Endothelial cell of umbilical vein (primary cell): Measurements from ENCODE around the gene MARK4. TPM values are rescaled to one million over a fixed set of nuclear protein-coding genes. Genes with fewer than 3 reads are reported as not detected.

Experiments used
- BruUV-seq: library from RNA; stranded (reverse); fragments of 400-500 nt; replicated peaks from 2 replicates; lab custom pipeline; 2021; lab: Mats Ljungman, UMichigan
- CTCF ChIA-PET: fragments of 300-600, 350-600 bp; sonication (Branson Sonifier 250); formaldehyde crosslinking; loops from one replicate; lab custom pipeline; 2021; ENCODE audit warnings: antibody characterized with exemption, inconsistent platforms; lab: Charles Lee
- POLR2A ChIA-PET: fragments of 300-600, 350-600 bp; sonication (Branson Sonifier 250); formaldehyde crosslinking; loops from one replicate; lab custom pipeline; 2021; ENCODE audit warnings: antibody characterized with exemption, inconsistent platforms; lab: Charles Lee
- DNase-seq: peaks from one replicate; pipeline ENCODE4 v3.0.0-alpha.2; 2011; ENCODE audit warnings: low read depth, low spot score
- FAIRE-seq: peaks from 2 replicates; lab custom pipeline; 2011; peaks lifted over from hg19 to GRCh38; lab: Jason Lieb, UNC
- H2AFZ ChIP-seq: 2 replicates; pipeline ENCODE4 v1.6.0; 2012; ENCODE audit warnings: low read depth, low read length, control low read depth, inconsistent platforms
- H3K27ac ChIP-seq: 2 replicates; pipeline ENCODE4 v1.5.1; 2011; ENCODE audit warnings: low read depth, mild to moderate bottlenecking, control low read depth, low read length, moderate library complexity; ENCODE audit not compliant: insufficient read depth
- H3K27me3 ChIP-seq, 2 experiments: 2 replicates each; pipeline versions ENCODE4 v1.6.0 to v1.6.1; 2011; ENCODE audit warnings: low read length in 2 of 2, mixed read lengths in 1 of 2; ENCODE audit not compliant: control insufficient read depth in 2 of 2, insufficient read depth in 2 of 2
- H3K36me3 ChIP-seq, 2 experiments: 2 replicates in 1 of 2; 3 replicates in 1 of 2; pipeline ENCODE4 v1.5.1; 2011; ENCODE audit warnings: low read length in 2 of 2, mild to moderate bottlenecking in 1 of 2, moderate library complexity in 1 of 2; ENCODE audit not compliant: control insufficient read depth in 2 of 2, insufficient read depth in 2 of 2; ENCODE audit errors: extremely low read depth in 1 of 2
- H3K4me1 ChIP-seq: 3 replicates; pipeline ENCODE4 v1.5.1; 2011; ENCODE audit warnings: mild to moderate bottlenecking, low read length; ENCODE audit not compliant: control insufficient read depth, insufficient read depth; ENCODE audit errors: extremely low read depth
- H3K4me2 ChIP-seq: 2 replicates; pipeline ENCODE4 v1.6.1; 2011; ENCODE audit warnings: low read length, control low read depth, mixed read lengths; ENCODE audit not compliant: insufficient read depth
- H3K4me3 ChIP-seq, 3 experiments: fragments of 200-600 bp in 1 of 3; sonication (generic), shearing (Covaris generic) in 1 of 3; replicated peaks in 1 of 3; 2 replicates each; pipeline ENCODE4 v1.5.1; 2011 to 2016; ENCODE audit warnings: control low read depth in 3 of 3, low read length in 3 of 3, mild to moderate bottlenecking in 2 of 3, inconsistent platforms in 1 of 3, low read depth in 1 of 3, moderate library complexity in 1 of 3; ENCODE audit not compliant: insufficient read depth in 1 of 3
- H3K79me2 ChIP-seq: 2 replicates; pipeline ENCODE4 v1.6.0; 2012; ENCODE audit warnings: low read length, inconsistent platforms; ENCODE audit not compliant: control insufficient read depth, insufficient read depth
- H3K9ac ChIP-seq: replicated peaks from 2 replicates; pipeline ENCODE3; 2011; ENCODE audit warnings: low read length, control low read depth; ENCODE audit not compliant: insufficient read depth; ENCODE audit errors: extremely low read depth
- H3K9me1 ChIP-seq: replicated peaks from 3 replicates; pipeline ENCODE4 v1.6.0; 2011; ENCODE audit warnings: mild to moderate bottlenecking, low read length; ENCODE audit not compliant: control insufficient read depth, insufficient read depth; ENCODE audit errors: extremely low read depth
- H3K9me3 ChIP-seq: replicated peaks from 2 replicates; pipeline ENCODE4 v1.5.1; 2012; ENCODE audit warnings: low read length, inconsistent platforms; ENCODE audit not compliant: control insufficient read depth, insufficient read depth
- H4K20me1 ChIP-seq: replicated peaks from 2 replicates; pipeline ENCODE3; 2011; ENCODE audit warnings: mild to moderate bottlenecking, low read length; ENCODE audit not compliant: control insufficient read depth, insufficient read depth; ENCODE audit errors: extremely low read depth
- EZH2 ChIP-seq: IDR thresholded peaks from 2 replicates; pipeline ENCODE4 v1.6.1; 2012; ENCODE audit warnings: borderline replicate concordance, low read depth, mild to moderate bottlenecking, moderate library complexity, low read length, inconsistent platforms; ENCODE audit not compliant: severe bottlenecking
- FOS ChIP-seq: IDR thresholded peaks from 2 replicates; pipeline ENCODE4 v1.6.1; 2011; ENCODE audit warnings: mild to moderate bottlenecking, low read length, moderate library complexity, borderline replicate concordance; ENCODE audit not compliant: insufficient read depth
- GATA2 ChIP-seq: IDR thresholded peaks from 2 replicates; pipeline ENCODE4 v1.7.0; 2011; ENCODE audit warnings: low read depth, mild to moderate bottlenecking, moderate library complexity, mixed read lengths, low read length; ENCODE audit not compliant: insufficient read length, insufficient read depth
- JUN ChIP-seq: IDR thresholded peaks from 2 replicates; pipeline ENCODE4 v1.6.1; 2011; ENCODE audit warnings: borderline replicate concordance, low read depth; ENCODE audit not compliant: insufficient read length, insufficient read depth
- MYC ChIP-seq: IDR thresholded peaks from one replicate; pipeline ENCODE4 v1.6.1; 2011; ENCODE audit warnings: mild to moderate bottlenecking, low read depth, low read length
- POLR2A ChIP-seq: IDR thresholded peaks from 2 replicates; pipeline ENCODE4 v1.6.1; 2012; ENCODE audit warnings: low read depth, mild to moderate bottlenecking, control low read depth, low read length
- POLR2AphosphoS5 ChIP-seq: IDR thresholded peaks from 2 replicates; pipeline ENCODE4 v1.6.1; 2012; ENCODE audit warnings: low read depth, mild to moderate bottlenecking, control low read depth, low read length, moderate library complexity; ENCODE audit not compliant: insufficient read depth
- dilution Hi-C: fragments of 300-500 bp; cut with MboI; formaldehyde crosslinking; loops from one replicate; pipeline ENCODE4 v1.15.0; 2019; ENCODE audit warnings: low sequenced_read_pairs; ENCODE audit not compliant: extremely low pct_ligation_motif_present
- intact Hi-C: fragments of 100-400 bp; cut with micrococcal nuclease; formaldehyde crosslinking; loops from one replicate; pipeline ENCODE4 v1.10.0; 2022
- polyA plus RNA-seq, 4 experiments: library from polyadenylated mRNA; depleted of rRNA in 3 of 4; stranded (reverse) in 3 of 4; unstranded in 1 of 4; fragments of >200 nt; gene quantifications; 2 replicates each; pipeline versions ENCODE4 v1.2.1 to v1.2.3, GENCODE V29; 2011 to 2012; ENCODE audit warnings: missing spikeins in 1 of 4
- total RNA-seq: library from RNA; stranded (reverse); gene quantifications from 2 replicates; pipeline ENCODE4 v1.2.3, GENCODE V29; 2021
- TF ChIP-seq, protein P1 (sequence below): IDR thresholded peaks from 2 replicates; pipeline ENCODE4 v1.6.1; 2011; ENCODE audit not compliant: insufficient read depth, insufficient read length
- TF ChIP-seq, protein P2 (sequence below), 2 donors: IDR thresholded peaks; 1 replicate in 1 of 2; 2 replicates in 1 of 2; pipeline ENCODE4 v1.5.1; 2011; ENCODE audit warnings: low read length in 2 of 2, mild to moderate bottlenecking in 2 of 2, moderate library complexity in 2 of 2, control low read depth in 1 of 2, inconsistent platforms in 1 of 2, low read depth in 1 of 2; ENCODE audit not compliant: insufficient read depth in 1 of 2; ENCODE audit errors: extremely low read depth in 1 of 2

The MARK4 gene
- total and polyA plus RNA-seq, 2 donors (not counting 3 experiments of a cell fraction or from before 2014, with no cell fraction given): 13.9 to 51.6 TPM

DNA sequence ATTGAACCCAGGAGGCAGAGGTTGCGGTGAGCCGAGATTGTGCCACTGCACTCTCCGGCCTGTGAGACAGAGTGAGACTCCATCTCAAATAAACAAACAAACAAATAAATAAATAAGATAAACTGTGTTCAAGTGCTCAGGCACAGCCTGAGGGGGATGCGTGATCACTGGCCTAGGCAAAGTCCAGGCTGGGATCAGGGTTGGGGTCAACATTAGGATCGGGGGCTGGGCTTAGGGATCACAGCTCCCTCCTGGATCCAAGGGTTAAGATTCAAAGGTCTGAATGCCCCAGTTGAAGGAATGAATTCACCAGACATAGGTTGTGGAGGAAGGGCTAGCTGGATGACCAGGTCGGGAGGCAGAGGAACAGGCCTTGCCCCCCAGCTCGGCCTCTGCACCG, 3.9 kb upstream of the MARK4 start:
- Histone ChIP-seq H3K27ac (no peak overlapping the region), H2AFZ (no peak overlapping the region), H3K9ac (no peak overlapping the region), H3K4me1 (peaks cover 29% of the 10 kb centered on the region), H3K79me2 (peaks cover 7% of the 10 kb centered on the region), H3K4me2 (no peak overlapping the region), H3K27me3 (no peaks in the 10 kb centered on the region), H3K9me1 (no peaks in the 10 kb centered on the region), H4K20me1 (no peaks in the 10 kb centered on the region), H3K36me3 (no peaks in the 10 kb centered on the region), H3K4me3 (no peak overlapping the region), H3K9me3 (no peaks in the 10 kb centered on the region)
- intact Hi-C loops (loop anchor here (5.0 kb wide), 1 partner anchor 155 kb away; the partner anchor contains the start of gene PPP1R37), dilution Hi-C loops (no loop called here)
- POLR2A ChIA-PET: no interaction called here
- BruUV-seq: no TSS peak
- TF ChIP-seq GATA2 (no peak), FOS (no peak), POLR2A (no peak), MYC (no peak), POLR2AphosphoS5 (no peak), EZH2 (no peak), JUN (no peak)
- TF ChIP-seq, protein P1, sequence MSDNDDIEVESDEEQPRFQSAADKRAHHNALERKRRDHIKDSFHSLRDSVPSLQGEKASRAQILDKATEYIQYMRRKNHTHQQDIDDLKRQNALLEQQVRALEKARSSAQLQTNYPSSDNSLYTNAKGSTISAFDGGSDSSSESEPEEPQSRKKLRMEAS: no peak
- TF ChIP-seq, protein P2, sequence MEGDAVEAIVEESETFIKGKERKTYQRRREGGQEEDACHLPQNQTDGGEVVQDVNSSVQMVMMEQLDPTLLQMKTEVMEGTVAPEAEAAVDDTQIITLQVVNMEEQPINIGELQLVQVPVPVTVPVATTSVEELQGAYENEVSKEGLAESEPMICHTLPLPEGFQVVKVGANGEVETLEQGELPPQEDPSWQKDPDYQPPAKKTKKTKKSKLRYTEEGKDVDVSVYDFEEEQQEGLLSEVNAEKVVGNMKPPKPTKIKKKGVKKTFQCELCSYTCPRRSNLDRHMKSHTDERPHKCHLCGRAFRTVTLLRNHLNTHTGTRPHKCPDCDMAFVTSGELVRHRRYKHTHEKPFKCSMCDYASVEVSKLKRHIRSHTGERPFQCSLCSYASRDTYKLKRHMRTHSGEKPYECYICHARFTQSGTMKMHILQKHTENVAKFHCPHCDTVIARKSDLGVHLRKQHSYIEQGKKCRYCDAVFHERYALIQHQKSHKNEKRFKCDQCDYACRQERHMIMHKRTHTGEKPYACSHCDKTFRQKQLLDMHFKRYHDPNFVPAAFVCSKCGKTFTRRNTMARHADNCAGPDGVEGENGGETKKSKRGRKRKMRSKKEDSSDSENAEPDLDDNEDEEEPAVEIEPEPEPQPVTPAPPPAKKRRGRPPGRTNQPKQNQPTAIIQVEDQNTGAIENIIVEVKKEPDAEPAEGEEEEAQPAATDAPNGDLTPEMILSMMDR (IDR thresholded peaks at IDR 0.05; ENCODE audit: extremely low read depth in 1 of 2, insufficient read depth in 1 of 2, low read depth in 1 of 2, low read length in 2 of 2): no peak
- no peak for FAIRE-seq
- DNase-seq: no peak
- CTCF ChIA-PET: interaction anchor here (0.8 to 5.0 kb wide), 2 partner anchors 28 to 45 kb away, joined by 3 to 102 read pairs; no protein-coding TSS in a partner anchor
